RPMI8226 (cell line): ENCODE data around the gene POLR3B.
"Not testable (repeated sequence)": the region's sequence is repeated elsewhere in the genome, so short reads cannot be mapped to it uniquely, and the experiment has no call there.

Experiments
- DNase-seq: peaks from one replicate; pipeline ENCODE4 v3.0.0-alpha.2; 2015

POLR3B gene

DNA sequence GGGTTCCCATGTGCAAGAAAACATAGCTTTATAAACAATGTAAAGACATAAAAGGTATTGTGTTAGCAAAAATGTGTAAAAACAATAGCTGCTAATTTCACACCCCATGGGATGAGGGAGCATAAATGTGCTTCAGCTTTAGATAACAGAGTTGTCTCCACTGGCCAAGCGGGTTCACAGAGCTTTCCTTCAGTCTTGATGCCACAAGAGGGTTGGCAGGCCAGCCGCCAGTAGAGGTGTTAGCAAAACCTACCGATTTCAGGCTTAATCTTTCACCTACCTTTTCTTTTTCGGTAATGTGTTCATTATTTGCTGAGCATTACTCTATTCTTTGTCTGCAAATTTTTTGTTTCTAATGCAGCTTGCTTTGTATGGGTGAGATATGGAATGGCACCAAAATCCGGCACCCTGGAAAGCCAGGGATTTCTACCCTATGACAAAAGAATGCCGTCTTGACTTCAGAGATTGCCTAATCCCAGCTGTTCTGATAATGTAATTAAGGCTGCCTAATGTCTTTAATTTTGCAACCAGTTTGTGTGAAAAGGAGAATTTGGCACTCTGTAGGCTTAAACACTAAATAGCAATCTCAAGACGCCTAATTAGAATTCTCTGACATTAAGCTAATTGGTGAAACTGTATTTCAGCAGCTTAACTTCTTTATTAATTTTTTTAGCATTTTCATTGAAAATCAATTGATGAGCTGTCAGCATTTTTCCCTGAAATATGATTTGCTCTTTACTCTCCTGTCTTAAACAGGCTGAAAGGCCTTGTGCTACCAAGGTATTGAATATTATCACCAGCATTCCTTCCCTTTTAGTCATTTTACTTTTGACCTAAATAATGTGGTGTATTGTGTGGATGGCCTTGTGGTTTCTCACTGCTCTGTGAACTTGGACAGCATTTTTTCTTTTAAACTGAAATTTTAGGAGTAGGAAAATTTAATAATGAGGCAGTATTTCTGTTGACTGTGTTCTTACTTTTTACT, 60.7 kb downstream of the POLR3B start:
- DNase-seq: no peak

DNA sequence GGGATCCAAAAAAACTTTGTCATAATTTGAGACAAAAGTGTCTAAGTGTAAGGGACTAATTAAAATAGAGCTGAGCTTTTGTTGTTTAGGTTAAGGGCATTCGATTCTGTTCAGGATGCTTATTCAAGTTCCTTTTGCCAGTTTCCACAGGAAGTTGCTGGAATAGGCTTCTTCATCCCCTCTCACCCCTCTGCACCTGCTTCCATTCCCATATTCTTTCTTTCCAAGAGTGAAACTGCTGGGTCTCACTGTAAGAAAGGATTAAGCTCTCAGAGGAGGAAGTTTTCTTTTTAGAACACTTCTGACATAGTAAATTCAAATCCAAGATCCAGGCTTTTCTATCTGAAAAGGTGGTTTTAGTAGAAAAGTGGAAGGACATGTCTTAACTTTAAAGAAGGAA, 61.4 kb downstream of the POLR3B start:
- no peak for DNase-seq

DNA sequence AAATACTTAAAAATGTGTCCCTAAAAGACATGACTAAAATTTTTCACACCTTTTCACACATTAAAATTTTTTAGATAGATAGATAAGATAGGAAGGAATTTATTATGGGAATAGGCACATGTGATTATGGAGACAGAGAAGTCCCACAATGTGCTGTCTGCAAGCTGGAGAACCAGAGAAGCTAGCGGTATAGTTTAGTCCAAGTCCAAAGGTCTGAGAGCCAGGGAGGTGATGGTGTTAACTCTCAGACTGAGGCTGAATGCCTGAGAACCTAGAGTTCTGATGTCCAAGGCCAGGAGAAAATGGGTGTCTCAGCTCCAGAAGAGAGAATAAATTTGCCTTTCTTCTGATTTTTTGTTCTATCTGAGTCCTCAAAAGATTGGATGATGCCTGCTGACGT, 65.7 kb downstream of the POLR3B start:
- DNase-seq: no peak

GRCh38 chr12:106425061-106425702, 67.6 kb downstream of the POLR3B start:
- DNase-seq: no peak

DNA sequence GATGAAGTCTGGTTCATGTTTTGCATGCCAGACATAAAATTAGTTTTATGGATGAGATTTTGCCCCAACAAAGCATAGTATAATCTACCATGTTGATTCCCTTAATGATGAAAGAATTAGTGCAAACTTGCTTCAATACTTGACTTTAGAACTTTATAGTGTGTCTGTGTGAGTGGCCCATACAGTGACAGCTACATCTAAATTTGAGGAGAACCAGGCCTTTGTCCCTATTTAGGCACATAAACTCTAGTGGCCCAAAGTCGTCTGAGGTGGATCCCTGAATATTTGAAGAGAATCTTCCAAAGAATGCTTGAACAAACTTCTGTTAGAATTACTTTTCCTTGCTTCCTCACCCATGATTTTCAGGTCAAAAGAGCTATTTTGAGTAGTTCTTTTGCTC, 70.4 kb downstream of the POLR3B start:
- no peak for DNase-seq

- no peak for DNase-seq
These were observed 70.8 kb downstream of the POLR3B start for GRCh38 chr12:106428384-106428783.

DNA sequence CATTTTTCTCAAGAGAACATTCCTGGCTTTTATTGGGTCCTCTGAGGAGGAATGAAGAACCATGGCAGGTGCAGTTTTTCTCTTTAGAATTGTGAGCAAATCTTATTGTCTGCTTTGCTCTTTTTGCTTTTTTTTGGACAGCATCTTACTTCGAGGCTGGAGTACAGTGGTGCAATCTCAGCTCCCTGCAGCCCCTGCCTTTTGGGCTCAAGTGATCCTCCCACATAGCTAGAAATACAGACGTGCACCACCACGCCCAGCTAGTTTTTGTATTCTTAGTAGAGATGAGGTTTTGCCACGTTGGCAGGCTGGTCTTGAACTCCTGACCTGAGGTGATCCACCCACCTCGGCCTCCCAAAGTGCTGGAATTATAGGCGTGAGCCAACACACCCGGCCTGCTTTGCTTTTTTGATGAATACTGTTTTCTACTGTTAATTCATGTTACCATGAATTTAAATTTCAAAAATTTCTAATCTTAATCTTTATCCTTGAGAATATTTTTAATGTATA, 71.5 kb downstream of the POLR3B start:
- no peak for DNase-seq

DNA sequence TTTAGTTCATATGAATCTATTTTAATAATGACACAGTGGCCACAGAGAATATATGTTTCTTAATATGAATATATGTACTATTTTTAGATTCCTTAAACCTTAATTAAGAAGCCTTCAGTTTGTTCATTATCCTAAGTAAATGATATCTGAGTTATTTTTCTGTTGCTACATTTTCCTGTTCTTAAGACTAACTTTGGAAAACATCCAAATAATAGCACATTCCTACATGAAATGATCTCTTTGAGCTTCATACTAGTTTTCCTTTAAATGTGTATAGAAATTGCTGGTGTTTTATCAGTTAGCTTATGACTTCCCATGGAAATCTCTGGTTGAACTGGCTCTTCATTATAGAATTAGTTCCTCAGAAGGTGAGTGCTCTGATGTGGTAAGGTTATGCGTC, 72.1 kb downstream of the POLR3B start:
- no peak for DNase-seq

GRCh38 chr12:106431839-106432411, 74.4 kb downstream of the POLR3B start:
- DNase-seq: no peak

DNA sequence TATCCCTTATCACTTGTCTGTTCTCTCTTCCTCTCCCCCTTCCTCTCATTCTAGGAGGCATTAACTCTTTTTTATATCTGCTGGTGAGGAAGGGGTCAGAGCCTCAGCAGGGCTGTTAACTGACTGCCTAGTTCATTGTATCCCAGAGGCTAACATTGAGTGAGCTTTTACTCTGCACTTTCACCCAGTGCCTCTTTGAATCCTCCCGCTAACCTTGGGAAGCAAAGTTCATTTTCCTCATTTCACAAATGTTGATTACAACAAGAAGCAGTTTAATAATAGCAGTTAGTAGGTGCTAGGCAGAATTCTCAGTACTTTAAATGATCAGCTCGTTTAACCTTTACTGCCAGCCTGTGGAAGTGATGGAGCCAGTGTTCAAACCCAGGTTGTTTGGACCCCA, 75.5 kb downstream of the POLR3B start:
- no peak for DNase-seq

- DNase-seq: no peak
These were observed 77.0 kb downstream of the POLR3B start for GRCh38 chr12:106434526-106434925.

DNA sequence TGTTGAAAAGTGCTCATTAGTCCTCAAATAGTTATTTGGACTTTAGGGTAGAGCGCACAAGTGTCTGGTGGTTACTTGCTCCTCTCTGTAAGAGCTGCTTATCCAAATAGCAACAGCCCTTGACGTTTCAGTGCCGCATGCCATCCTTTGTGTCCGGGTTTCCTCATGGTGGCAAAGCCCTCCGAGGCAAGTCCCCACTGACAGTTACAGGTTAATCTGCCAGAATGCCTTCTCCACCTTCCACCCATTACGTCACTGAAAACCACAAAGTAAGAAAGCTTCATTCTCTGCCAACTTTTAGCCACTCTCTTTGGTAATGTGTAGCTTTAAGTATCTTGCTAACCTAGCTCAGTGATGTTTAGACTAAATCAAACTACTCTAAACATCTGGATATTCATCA, 78.6 kb downstream of the POLR3B start:
- DNase-seq: no peak

DNA sequence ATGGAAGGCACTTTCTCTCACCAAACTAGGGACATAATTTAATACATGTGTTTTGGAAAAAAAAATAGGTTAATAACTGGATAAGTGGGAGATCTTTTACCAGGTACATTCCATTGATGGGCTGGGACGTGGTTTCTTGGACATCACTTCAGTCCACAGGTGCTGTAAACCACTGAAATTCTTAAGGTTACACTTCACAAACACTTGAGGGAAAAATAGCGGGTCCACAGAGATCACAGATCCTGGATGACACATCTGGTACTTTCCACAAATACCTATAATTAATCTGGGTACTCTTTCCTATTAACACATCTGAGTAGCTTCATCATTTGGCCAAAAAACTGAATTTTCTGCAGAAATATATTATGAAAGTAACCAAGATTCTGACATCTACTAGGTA, 85.0 kb downstream of the POLR3B start:
- DNase-seq: no peak

- no peak for DNase-seq
These were observed 87.5 kb downstream of the POLR3B start for GRCh38 chr12:106445053-106445452.

DNA sequence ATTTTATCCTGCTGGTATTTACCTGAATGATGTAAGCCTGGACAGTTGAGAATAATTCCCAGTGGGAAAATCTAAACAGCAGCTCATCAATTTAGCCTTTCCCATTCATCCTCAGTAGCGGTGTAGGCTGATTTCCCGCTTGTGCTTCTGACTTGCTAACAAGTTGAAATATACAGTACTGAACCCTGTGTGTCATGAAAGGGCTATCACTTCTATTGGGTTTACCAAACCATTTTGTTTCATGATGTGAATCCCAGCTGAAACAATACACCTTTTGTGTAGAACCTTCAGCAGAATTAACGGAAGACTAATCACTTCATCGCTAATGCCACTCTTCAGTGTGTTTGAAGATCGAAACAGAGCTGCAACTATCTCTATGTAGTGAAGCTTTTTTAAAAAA, 88.4 kb downstream of the POLR3B start:
- no peak for DNase-seq

DNA sequence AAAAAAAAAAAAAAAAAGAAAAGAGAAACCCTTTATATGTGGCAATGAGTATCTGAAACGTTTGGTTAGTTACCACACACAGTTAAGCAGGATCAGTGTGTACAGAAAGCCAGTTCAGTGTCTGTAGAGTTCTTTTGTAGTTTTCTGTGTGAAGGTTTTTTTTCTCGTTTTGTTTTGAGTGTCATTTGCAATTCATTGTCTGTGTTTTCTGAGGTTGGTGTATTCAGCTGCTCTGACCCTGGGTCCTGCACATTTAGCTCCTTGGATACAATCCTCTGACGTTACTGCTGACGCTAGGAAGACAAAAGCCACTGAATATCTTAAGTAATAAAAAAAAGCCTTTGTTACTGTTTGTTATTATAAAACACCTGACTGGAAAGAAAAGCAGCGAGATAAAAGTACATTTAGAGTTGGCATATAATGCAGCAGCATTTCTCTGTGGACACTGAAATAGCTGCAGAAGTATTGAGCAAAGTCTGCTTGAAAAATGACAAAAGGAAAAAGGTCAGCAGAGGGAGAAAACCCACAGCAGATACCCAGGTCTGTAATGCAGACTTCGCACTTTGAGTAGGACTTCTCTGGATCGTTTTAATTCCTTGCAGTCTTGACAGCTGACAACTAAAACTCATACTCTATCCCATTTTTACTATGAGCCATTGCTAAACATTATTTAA, 89.0 kb downstream of the POLR3B start:
- no peak for DNase-seq

DNA sequence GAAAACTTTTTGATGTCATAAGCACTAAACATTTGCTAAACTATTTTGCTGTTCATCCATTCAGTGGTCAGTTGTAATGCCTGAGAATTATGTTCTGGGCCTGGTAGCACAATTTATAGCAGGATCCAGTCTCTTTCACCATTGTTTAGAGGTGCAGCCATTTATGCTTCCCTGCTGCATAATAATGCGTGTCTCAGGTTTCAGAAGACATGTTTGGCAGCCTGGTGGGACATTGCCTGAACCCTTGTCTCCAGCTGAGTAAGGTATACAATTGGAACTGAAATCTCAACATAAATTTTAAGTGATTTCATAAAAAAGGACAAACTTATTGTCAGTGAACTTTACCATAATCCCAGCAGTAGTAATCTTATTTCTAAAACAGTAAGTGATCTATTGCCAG, 94.8 kb downstream of the POLR3B start:
- DNase-seq: no peak

DNA sequence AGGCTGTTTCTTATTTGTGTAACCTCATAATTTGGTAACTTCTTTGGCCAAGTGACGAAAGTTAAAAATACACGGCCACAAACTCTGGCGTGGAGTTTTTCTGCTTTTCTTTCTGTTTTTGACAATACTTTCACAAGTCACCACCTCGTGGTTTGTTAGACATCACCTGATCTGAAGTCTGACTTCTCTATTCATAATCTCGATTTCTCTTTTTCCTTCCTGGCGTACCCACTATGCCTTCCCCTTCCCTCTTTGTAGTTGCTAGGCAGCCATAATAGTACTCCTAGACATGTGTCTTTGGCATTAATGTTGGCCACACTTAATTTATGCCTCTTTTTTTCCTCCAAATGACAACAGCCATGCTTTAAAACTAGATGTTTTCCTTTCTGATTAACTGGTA, 97.6 kb downstream of the POLR3B start:
- no peak for DNase-seq

DNA sequence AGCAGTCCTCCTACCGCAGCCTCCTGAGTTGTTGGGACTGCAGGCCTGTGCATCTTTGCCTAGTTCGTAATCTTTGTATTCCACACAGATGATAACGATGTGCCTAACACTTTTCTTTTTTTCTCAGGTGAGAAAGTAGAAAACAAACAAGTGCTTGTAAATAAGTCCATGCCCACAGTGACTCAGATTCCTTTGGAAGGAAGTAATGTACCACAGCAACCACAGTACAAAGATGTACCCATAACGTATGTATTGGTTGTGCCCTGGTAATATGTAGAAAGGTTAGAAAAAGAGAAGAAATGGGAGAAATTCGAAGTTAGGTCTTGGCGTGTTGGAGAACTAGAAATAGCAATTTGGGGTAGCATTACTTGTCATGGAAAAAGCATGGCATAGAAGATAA, 101.6 kb downstream of the POLR3B start:
- no peak for DNase-seq

- DNase-seq: no peak
These were observed 102.0 kb downstream of the POLR3B start for GRCh38 chr12:106459534-106459933.

DNA sequence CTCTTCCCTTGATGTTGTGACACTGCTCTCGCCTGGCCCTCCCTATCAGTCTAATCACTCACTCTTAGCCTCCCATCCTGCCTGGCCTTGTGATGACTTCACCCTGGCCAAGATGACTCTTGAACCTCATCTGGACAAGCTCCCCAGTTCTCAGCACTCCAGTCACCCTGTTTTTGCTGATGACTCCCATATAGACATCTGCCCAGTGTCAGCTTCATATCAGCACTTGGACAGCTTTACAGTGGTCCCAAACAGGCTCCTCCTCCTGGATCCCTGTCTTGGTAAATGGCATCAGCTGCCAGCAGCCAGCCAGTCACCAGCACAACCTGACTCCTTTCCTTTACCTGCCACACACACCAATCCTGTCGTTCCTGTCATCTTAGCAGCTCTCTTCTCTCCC, 104.2 kb downstream of the POLR3B start:
- no peak for DNase-seq

- DNase-seq: not testable (repeated sequence)
These were observed 108.1 kb downstream of the POLR3B start for GRCh38 chr12:106465605-106466004.

GRCh38 chr12:106475662-106476061, 118.1 kb downstream of the POLR3B start:
- DNase-seq: not testable (repeated sequence)
